Kidney (tissue), 2 donors: ENCODE results near the gene TBC1D3H. TPM values are rescaled to one million over a fixed set of nuclear protein-coding genes. Genes with fewer than 3 reads are reported as not detected.

Experiments
- polyA plus RNA-seq: library from polyadenylated mRNA; stranded (reverse); fragments of 350-450 nt; fragmentation: Illumina TruSeq; extraction: RNeasy Lipid Tissue Mini Kit (QIAGEN cat#74804); gene quantifications from one replicate; pipeline ENCODE4 v1.2.3, GENCODE V29; 2014; ENCODE audit warnings: low read depth, low replicate concordance; ENCODE audit not compliant: insufficient read depth
- total RNA-seq: library from RNA; stranded (reverse); fragmentation: NEBNext Ultra II Directional; extraction: Animal tissue kit (Norgen Biotek cat#: 25700); gene quantifications from one replicate; pipeline ENCODE4 v1.2.1, GENCODE V29; 2021
- donor health status: DM: yes; HTN: yes; CAD: no.

The TBC1D3H gene
- total and polyA plus RNA-seq, 2 donors from 2014 or later = not detected

Other genes with a start within 250 kb of the TBC1D3H start
- gene TBC1D3B, start 211.8 kb downstream of the TBC1D3H start, total RNA-seq = 7.7 TPM
- 1.3 TPM for gene TBC1D3B, start 211.8 kb downstream of the TBC1D3H start, polyA plus RNA-seq
- 0.38 TPM for gene CCL3L1, start 191.7 kb downstream of the TBC1D3H start, total RNA-seq
- 1.2 TPM for gene CCL3L1, start 191.7 kb downstream of the TBC1D3H start, polyA plus RNA-seq
- 1.6 TPM for gene CCL4L2, start 177.4 kb downstream of the TBC1D3H start, total RNA-seq
- 3.4 TPM for gene CCL4L2, start 177.4 kb downstream of the TBC1D3H start, polyA plus RNA-seq
- gene TBC1D3I, start 123.9 kb downstream of the TBC1D3H start, total RNA-seq = 0.41 TPM
- not detected for gene TBC1D3I, start 123.9 kb downstream of the TBC1D3H start, polyA plus RNA-seq
- gene TBC1D3G, start 64.6 kb downstream of the TBC1D3H start, total RNA-seq = not detected
- gene TBC1D3G, start 64.6 kb downstream of the TBC1D3H start, polyA plus RNA-seq = not detected
- 25.4 TPM for gene ZNHIT3, start 98.2 kb upstream of the TBC1D3H start, total RNA-seq
- 60.9 TPM for gene ZNHIT3, start 98.2 kb upstream of the TBC1D3H start, polyA plus RNA-seq
- gene MYO19, start 146.4 kb upstream of the TBC1D3H start, total RNA-seq = 74.7 TPM
- 28.9 TPM for gene MYO19, start 146.4 kb upstream of the TBC1D3H start, polyA plus RNA-seq
- 11.1 TPM for gene PIGW, start 146.6 kb upstream of the TBC1D3H start, total RNA-seq
- 4.7 TPM for gene PIGW, start 146.6 kb upstream of the TBC1D3H start, polyA plus RNA-seq
- gene GGNBP2, start 156.5 kb upstream of the TBC1D3H start, total RNA-seq = 86.8 TPM
- gene GGNBP2, start 156.5 kb upstream of the TBC1D3H start, polyA plus RNA-seq = 43.0 TPM
- 11.8 TPM for gene DHRS11, start 203.4 kb upstream of the TBC1D3H start, total RNA-seq
- 40.7 TPM for gene DHRS11, start 203.4 kb upstream of the TBC1D3H start, polyA plus RNA-seq
- gene MRM1, start 213.1 kb upstream of the TBC1D3H start, total RNA-seq = 8.3 TPM
- 12.4 TPM for gene MRM1, start 213.1 kb upstream of the TBC1D3H start, polyA plus RNA-seq